ENCODE data around the gene KRT86.
"Not testable (repeated sequence)": the region's sequence is repeated elsewhere in the genome, so short reads cannot be mapped to it uniquely, and the experiment has no call there.

Gene KRT86

DNA sequence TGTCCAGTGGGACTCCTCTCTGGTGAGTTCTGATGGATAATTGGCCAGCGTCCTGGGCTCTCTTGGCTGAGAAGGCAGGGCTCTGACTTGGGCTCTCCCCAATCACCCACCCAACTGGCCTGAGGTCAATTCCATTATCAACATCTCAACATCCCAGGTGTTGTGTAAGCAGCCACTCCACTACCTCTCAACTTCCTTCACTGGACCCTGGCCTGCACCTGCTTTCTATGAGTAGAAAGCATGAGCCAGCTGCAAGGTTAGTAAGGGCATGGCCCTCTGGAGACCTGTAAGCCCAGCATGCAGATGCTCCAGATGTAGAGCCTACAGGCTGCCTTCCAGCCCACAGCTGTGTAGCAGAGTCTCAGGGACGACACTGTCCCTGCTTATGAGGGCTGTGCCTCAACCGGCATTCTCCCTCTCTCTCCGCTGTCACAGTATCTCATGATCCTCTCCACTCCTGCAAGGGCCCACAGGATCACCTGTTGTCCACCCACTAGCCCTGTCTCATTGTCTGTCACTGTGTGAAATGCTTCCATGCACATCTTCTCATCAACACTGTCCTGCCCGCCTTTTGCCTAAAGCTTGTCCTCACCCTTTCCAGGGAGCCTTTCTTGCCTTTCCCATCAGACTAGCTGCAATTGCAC is 22.2 kb downstream of the KRT86 start:
- Mint-ChIP-seq H3K9me3 (no peaks in the 10 kb centered on the region), H3K27ac (no peak overlapping the region), H3K36me3 (no peaks in the 10 kb centered on the region), H3K27me3 (peaks cover 20% of the 10 kb centered on the region), H3K4me3 (no peak overlapping the region), H3K4me1 (no peaks in the 10 kb centered on the region)
- DNase-seq (ENCODE audit: low spot score in 2 of 2) (no peak), ATAC-seq (ENCODE audit: low read depth) (no peak)

DNA sequence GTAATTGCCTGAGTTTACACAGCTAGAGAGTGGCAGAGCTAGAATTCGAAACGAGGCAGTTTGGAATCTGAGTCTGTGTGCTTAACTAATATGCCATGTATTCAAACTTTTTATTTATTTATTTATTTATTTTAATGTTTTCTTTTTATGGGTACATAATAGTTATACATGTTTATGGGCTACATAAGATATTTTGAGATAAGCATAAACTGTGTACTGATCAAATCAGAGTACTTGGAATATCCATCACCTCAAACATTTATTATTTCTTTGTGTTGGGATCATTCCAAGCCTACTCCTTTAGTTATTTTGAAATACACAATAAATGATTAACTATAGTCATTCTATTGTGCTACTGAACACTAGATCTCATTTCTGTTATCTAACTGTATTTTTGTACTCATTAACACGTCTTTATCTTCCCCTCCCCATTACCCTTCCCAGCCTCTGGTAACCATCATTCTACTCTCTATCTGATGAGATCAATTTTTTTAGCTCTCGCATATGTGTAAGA is 24.3 kb downstream of the KRT86 start:
- Mint-ChIP-seq H3K4me3 (no peak overlapping the region), H3K9me3 (no peaks in the 10 kb centered on the region), H3K27ac (no peak overlapping the region), H3K27me3 (peaks cover 17% of the 10 kb centered on the region), H3K4me1 (no peaks in the 10 kb centered on the region), H3K36me3 (no peaks in the 10 kb centered on the region)
- DNase-seq (ENCODE audit: low spot score in 2 of 2) (no peak), ATAC-seq (ENCODE audit: low read depth) (no peak)

DNA sequence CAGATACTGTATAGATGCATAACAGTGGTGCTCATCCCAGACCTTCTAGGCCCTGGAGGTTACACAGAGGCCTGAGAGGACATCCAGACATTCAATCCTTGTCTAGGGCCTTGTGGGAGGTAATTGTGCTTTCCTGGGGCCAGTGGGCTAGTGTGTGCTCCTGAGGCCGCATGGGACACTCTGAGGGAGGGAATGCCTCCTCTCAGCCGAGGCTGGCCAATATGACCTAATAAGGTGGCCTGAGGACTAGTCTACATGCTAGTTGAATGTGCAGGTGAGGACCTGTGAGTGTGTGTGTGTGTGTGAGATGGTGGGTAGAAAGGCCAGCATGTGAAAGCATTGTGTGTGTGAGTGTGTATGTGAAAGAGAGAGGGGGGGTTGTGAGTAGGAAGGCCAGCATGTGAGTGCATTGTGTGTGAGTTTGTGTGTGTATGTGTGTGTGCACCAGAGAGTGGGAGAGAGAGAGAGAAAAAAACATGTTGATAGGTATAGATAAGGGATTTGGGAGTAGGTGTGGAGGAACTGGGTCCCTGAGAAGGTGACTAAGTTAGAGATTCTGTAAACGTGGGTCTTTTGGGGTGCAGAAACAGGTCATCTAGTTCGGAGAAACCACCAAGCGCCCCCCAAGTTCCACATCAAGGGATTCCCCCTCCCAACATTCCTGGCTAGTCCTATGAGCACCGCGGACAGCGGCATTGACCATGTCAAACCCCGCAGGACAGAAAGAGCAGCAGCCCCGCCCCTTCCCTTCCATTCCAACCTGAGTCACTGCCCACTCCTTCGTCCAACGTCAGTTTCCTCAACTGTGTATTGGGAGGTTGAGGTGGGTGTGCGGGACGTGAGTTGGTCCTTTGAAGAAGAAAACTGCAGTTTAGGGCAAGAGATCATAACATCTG is 26.6 kb downstream of the KRT86 start:
- no peaks in the 10 kb centered on the region for H3K9me3 Mint-ChIP-seq
- H3K4me3 Mint-ChIP-seq, result no peak overlapping the region
- peaks cover 18% of the 10 kb centered on the region for H3K27me3 Mint-ChIP-seq
- no peaks in the 10 kb centered on the region for H3K36me3 Mint-ChIP-seq
- no peak overlapping the region for H3K27ac Mint-ChIP-seq
- ATAC-seq (ENCODE audit: low read depth) (no peak), DNase-seq (ENCODE audit: low spot score in 2 of 2) (no peak)
- H3K4me1 Mint-ChIP-seq, result peaks cover 6% of the 10 kb centered on the region

DNA sequence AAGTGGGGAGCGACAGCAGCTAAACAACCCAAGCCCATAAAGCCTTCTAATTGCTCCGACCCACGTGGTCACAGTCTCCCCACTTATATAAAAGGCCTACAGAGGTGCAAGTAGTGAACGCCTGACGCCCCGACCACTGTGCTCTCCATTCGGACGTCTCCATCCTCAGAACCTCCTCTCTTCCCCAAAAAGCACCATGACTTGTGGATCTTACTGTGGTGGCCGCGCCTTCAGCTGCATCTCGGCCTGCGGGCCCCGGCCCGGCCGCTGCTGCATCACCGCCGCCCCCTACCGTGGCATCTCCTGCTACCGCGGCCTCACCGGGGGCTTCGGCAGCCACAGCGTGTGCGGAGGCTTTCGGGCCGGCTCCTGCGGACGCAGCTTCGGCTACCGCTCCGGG is 27.3 kb downstream of the KRT86 start:
- not testable (repeated sequence) for H3K36me3 Mint-ChIP-seq; H3K4me3 Mint-ChIP-seq; H3K27ac Mint-ChIP-seq; H3K4me1 Mint-ChIP-seq; ATAC-seq (ENCODE audit: low read depth); H3K9me3 Mint-ChIP-seq; DNase-seq (ENCODE audit: low spot score in 2 of 2)
- H3K27me3 Mint-ChIP-seq, result peaks cover 22% of the 10 kb centered on the region

GRCh38 chr12:52302242-52302914 is 27.9 kb downstream of the KRT86 start:
- H3K4me3 Mint-ChIP-seq; H3K4me1 Mint-ChIP-seq; DNase-seq (ENCODE audit: low spot score in 2 of 2); H3K9me3 Mint-ChIP-seq; ATAC-seq (ENCODE audit: low read depth); H3K27ac Mint-ChIP-seq; H3K36me3 Mint-ChIP-seq: not testable (repeated sequence)
- peaks cover 19% of the 10 kb centered on the region for H3K27me3 Mint-ChIP-seq

DNA sequence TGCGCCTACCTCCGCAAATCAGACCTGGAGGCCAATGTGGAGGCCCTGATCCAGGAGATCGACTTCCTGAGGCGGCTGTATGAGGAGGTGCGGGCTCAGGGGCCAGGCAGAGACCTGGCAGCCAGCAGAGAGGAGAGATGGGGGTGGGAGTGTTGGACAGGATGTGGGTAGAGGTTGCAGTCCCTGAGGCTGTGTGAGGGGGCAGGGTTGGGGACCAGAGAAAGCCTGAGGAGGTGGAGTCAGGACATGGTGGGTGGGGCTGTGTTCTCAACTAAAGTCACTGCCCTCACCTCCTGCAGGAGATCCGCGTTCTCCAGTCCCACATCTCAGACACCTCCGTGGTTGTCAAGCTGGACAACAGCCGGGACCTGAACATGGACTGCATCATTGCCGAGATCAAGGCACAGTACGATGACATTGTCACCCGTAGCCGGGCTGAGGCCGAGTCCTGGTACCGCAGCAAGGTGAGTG is 30.5 kb downstream of the KRT86 start:
- H3K36me3 Mint-ChIP-seq; H3K4me3 Mint-ChIP-seq; DNase-seq (ENCODE audit: low spot score in 2 of 2); H3K9me3 Mint-ChIP-seq; ATAC-seq (ENCODE audit: low read depth); H3K27ac Mint-ChIP-seq: not testable (repeated sequence)
- peaks cover 11% of the 10 kb centered on the region for H3K4me1 Mint-ChIP-seq
- peaks cover 18% of the 10 kb centered on the region for H3K27me3 Mint-ChIP-seq

GRCh38 chr12:52305921-52306705 is 31.7 kb downstream of the KRT86 start:
- Mint-ChIP-seq H3K4me3 (no peak overlapping the region), H3K4me1 (peaks cover 11% of the 10 kb centered on the region), H3K9me3 (no peaks in the 10 kb centered on the region), H3K36me3 (no peaks in the 10 kb centered on the region), H3K27me3 (peaks cover 20% of the 10 kb centered on the region), H3K27ac (no peak overlapping the region)
- DNase-seq (ENCODE audit: low spot score in 2 of 2) (no peak), ATAC-seq (ENCODE audit: low read depth) (no peak)

DNA sequence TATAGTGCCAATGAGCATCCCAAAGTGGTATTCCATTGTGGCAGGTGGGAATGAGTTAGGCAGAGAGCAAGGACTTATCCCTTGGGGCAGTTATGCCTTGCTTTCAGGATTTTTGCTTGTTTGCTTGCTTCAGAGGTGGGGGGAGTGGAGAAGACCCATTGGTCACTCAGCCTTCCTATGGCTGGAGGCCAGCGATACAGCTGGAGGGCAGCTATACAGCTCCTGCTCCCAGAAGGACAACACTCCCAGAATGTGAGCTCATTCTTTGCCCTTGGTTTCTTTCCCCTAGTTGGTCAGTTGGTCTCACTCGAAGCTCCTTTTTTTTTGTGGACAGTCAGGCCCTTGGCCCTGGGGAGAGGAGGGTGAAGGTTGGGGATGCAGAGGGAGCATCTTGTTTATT is 32.3 kb downstream of the KRT86 start:
- Mint-ChIP-seq H3K27ac (no peak overlapping the region), H3K27me3 (peaks cover 22% of the 10 kb centered on the region), H3K4me3 (no peak overlapping the region)

GRCh38 chr12:52307836-52308805 is 33.7 kb downstream of the KRT86 start:
- no peak for ATAC-seq (ENCODE audit: low read depth)
- peaks cover 11% of the 10 kb centered on the region for H3K4me1 Mint-ChIP-seq
- no peak overlapping the region for H3K27ac Mint-ChIP-seq
- no peaks in the 10 kb centered on the region for H3K9me3 Mint-ChIP-seq
- peak overlapping the region; percentile 2 for H3K4me3 Mint-ChIP-seq
- peaks cover 30% of the 10 kb centered on the region for H3K27me3 Mint-ChIP-seq
- no peak for DNase-seq (ENCODE audit: low spot score in 2 of 2)
- H3K36me3 Mint-ChIP-seq, result no peaks in the 10 kb centered on the region

More for the DNA sequence above, 32.3 kb downstream of the KRT86 start:
- Mint-ChIP-seq H3K36me3 (no peaks in the 10 kb centered on the region), H3K9me3 (no peaks in the 10 kb centered on the region), H3K4me1 (peaks cover 11% of the 10 kb centered on the region)
- DNase-seq (ENCODE audit: low spot score in 2 of 2) (no peak), ATAC-seq (ENCODE audit: low read depth) (no peak)

DNA sequence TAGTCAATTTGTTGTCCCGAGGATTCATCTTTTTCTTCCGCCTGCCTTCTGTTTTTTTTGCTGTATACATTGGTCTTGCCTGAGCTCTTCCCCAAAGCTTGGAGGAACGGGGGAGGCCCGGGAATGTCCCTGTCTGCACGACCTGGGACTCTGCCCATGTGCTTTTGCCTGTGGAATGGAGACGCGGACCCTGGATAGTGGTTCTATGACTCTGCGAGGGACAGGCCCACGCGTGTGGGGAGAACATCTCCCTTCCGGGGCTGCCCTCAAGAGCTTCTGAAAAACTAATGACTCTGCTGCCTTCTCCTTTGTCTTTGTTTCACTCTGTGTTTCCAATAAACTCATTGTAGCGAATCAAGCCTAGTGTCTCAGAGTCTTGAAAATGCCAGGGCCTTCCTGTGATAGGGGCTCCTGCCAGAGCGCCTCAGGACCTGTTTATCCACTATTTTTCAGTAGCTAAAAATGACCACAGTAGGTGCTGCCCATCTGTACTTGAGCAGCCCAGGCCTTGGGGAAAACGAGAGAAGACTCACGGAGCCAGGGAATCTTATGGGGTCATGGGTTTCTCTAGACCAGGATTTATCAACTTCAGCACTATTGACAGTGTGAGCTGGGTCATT is 34.5 kb downstream of the KRT86 start:
- H3K27me3 Mint-ChIP-seq, result peaks cover 36% of the 10 kb centered on the region
- peaks cover 11% of the 10 kb centered on the region for H3K4me1 Mint-ChIP-seq
- H3K27ac Mint-ChIP-seq, result no peak overlapping the region
- ATAC-seq (ENCODE audit: low read depth), result no peak
- H3K9me3 Mint-ChIP-seq, result no peaks in the 10 kb centered on the region
- no peaks in the 10 kb centered on the region for H3K36me3 Mint-ChIP-seq
- DNase-seq (ENCODE audit: low spot score in 2 of 2), result no peak
- peak overlapping the region; percentile 2 for H3K4me3 Mint-ChIP-seq

DNA sequence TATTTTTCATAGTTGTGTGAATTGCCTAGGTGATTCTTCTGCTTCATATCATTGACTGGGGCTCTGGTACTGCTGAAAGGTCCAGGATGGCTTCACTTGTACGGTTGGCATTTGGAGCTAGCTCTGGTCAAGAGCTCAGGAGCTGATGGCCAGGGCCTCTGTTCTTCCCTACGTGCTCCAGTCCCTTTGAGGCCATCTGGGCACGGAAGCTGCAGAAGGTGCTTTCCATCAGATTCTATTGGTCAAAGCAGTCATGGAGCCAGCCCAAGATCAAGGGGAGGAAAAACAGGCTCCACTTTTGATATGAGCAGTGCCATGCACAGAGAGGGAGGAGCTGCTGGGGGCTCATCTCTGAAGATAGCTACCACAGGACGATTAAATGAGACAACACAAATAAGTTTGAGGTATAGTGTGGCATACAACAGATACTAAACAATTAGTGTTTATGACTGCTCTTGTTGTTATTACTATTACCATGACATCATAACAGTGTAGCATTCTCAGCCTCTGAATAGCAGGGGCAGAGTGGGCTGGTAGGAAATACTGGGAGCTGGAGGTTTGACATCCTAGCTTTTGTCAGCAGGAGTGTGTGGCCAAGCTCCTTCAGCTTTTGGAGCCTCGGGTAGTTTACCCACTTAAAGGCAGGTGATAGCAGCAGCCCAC is 36.3 kb downstream of the KRT86 start:
- DNase-seq (ENCODE audit: low spot score in 2 of 2) (no peak), ATAC-seq (ENCODE audit: low read depth) (no peak)
- Mint-ChIP-seq H3K36me3 (no peaks in the 10 kb centered on the region), H3K4me1 (peaks cover 4% of the 10 kb centered on the region), H3K27me3 (peaks cover 35% of the 10 kb centered on the region), H3K4me3 (no peak overlapping the region), H3K27ac (no peak overlapping the region), H3K9me3 (no peaks in the 10 kb centered on the region)

DNA sequence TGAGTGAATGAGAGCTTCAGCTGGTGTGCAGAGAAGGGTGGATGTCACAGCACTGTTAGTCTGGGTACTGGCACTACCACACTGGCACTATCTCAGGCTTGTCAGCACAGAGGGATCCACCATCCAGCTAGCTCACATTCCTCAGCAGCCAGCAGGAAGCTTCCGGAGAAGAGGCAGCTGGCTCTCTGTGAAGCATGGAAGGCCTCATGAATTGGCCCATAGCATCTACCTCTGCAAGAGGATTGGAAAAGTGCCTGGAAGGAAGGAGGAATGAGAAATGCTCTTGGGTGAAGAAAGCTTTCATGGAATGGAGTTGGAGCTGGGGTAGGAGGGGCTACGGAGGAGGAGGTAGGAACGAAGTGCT is 36.8 kb downstream of the KRT86 start:
- peaks cover 4% of the 10 kb centered on the region for H3K4me1 Mint-ChIP-seq
- H3K9me3 Mint-ChIP-seq, result no peaks in the 10 kb centered on the region
- H3K27ac Mint-ChIP-seq, result no peak overlapping the region
- no peak for DNase-seq (ENCODE audit: low spot score in 2 of 2)
- peaks cover 36% of the 10 kb centered on the region for H3K27me3 Mint-ChIP-seq
- ATAC-seq (ENCODE audit: low read depth), result no peak
- no peaks in the 10 kb centered on the region for H3K36me3 Mint-ChIP-seq
- no peak overlapping the region for H3K4me3 Mint-ChIP-seq
